Measurements from ENCODE around the gene DRP2.
"Not testable (repeated sequence)": the region's sequence is repeated elsewhere in the genome, so short reads cannot be mapped to it uniquely, and the experiment has no call there.

The DRP2 gene

DNA sequence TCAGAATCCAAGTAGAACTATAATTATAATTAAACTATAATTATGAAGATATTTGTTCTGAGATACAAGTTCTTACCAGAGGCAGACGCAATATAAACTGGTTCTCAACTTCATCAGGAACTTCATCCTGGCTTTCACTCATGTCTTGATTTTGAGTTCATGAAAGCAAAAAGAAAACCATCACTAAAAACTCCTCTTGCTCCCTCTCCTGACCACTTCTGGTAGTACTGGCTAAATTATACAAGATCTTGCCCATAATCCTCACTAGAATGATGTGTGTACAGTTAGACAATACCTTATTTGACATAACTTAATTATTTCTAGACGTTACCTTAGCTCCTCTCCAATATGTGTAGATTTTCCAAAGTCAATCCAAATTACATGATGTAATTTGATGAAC lies 67.8 kb downstream of the DRP2 start:
- H3K4me3 ChIP-seq (ENCODE audit: low read depth, low read length): no peak overlapping the region
- TF ChIP-seq, protein P1, sequence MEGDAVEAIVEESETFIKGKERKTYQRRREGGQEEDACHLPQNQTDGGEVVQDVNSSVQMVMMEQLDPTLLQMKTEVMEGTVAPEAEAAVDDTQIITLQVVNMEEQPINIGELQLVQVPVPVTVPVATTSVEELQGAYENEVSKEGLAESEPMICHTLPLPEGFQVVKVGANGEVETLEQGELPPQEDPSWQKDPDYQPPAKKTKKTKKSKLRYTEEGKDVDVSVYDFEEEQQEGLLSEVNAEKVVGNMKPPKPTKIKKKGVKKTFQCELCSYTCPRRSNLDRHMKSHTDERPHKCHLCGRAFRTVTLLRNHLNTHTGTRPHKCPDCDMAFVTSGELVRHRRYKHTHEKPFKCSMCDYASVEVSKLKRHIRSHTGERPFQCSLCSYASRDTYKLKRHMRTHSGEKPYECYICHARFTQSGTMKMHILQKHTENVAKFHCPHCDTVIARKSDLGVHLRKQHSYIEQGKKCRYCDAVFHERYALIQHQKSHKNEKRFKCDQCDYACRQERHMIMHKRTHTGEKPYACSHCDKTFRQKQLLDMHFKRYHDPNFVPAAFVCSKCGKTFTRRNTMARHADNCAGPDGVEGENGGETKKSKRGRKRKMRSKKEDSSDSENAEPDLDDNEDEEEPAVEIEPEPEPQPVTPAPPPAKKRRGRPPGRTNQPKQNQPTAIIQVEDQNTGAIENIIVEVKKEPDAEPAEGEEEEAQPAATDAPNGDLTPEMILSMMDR (IDR thresholded peaks at IDR 0.05; ENCODE audit: insufficient read depth, low read length, missing control alignments): peak; percentile 37
- DNase-seq (ENCODE audit: low read depth, low spot score): no peak
- ChIA-PET POLR2A (no interaction called here), CTCF (interaction anchor here (0.8 to 1.9 kb wide), 18 partner anchors 9 to 519 kb away, joined by 3 to 13 read pairs (median 3); no protein-coding TSS in a partner anchor)

DNA sequence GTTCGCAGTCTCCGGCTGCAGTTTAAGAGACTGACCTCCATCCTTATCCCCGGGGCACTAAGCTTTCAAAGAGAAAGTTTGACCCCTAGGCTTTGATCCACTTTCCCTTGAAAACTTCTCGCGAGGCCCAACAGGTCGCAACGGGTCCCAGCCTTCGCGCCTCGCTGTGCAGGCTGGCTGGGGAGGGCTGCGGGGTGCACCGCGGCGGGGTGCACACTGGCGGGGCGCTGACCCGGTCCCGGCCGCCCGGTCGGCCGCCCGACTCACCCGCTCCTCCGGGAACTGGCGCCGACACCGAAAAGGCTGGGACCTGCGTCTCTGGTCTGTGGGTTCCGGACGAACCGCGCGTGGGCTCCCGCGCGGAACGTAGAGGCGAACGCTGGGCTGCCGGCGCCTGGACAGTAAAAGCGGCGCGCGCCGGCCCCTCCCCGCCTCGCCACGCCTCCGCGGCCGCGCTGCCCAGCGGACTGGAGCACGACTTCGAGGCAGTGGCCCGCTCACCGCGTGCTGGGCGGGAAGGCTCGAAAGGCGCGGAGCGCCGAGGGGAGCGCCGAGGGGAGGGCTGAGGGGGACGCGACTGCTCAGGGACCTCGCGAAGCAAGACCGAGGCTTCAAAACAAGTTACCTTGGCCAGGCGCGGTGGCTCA lies 71.5 kb downstream of the DRP2 start, which contains the start of gene TAF7L:
TSS of gene TAF7L (minus strand) at position 378 of the 647 bp plus-strand sequence. CDS start 3,791 bp downstream, outside the sequence.
- CTCF ChIA-PET: no interaction called here
- peak within 1 kb of the TSS; percentile 15 for H3K4me3 ChIP-seq (ENCODE audit: low read depth, low read length)
- no peak for DNase-seq (ENCODE audit: low read depth, low spot score)
- TF ChIP-seq, protein P1 (IDR thresholded peaks at IDR 0.05; ENCODE audit: insufficient read depth, low read length, missing control alignments): no peak
- POLR2A ChIA-PET: no interaction called here

DNA sequence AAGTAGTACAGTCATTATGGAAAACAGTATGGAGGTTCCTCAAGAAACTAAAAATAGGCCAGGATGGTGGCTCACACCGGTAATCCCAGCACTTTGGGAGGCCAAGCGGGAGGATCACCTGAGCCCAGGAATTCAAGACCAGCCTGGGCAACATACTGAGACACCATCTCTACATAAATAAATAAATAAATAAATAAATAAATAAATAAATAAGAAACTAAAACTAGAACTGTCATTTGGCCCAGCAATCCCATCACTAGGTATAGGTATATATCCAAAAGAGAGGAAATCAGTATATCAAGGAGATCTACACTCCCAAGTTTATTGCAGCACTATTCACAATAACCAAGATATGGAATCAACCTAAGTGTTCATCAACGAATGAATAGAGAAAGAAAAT lies 76.0 kb downstream of the DRP2 start:
- DNase-seq (ENCODE audit: low read depth, low spot score); POLR2A ChIA-PET; H3K4me3 ChIP-seq (ENCODE audit: low read depth, low read length): not testable (repeated sequence)
- CTCF ChIA-PET: interaction anchor here (2.1 kb wide), 1 partner anchor 8 kb away, joined by 5 read pairs; no protein-coding TSS in a partner anchor

DNA sequence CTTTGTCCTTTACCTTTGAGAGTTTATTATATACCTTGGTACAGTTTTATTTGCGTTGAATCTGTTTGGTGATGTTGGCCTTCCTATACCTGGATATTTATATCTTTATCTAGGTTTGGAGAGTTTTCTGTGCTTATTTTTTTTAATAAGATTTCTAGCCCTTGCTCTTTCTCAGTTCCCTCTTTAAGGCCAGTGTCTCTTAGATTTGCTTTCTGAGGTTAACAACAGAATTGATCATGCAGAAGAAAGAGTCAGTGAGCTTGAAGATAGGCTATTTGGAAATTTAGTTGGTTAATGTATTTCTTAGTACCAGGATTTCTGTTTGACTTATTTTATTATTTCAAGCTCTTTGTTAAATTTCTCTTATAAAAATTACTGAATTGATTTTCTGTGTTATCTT lies 84.2 kb downstream of the DRP2 start:
- DNase-seq (ENCODE audit: low read depth, low spot score): no peak
- H3K4me3 ChIP-seq (ENCODE audit: low read depth, low read length): no peak overlapping the region
- TF ChIP-seq, protein P1 (IDR thresholded peaks at IDR 0.05; ENCODE audit: insufficient read depth, low read length, missing control alignments): no peak
- CTCF ChIA-PET: no interaction called here
- POLR2A ChIA-PET: no interaction called here
